GM19468 (cell line): ENCODE measurements around the gene ADIPOR2.

Experiments used
- ATAC-seq: cut with Tn5 transposase; IDR thresholded peaks from one replicate; pipeline ENCODE4 v1.9.1; 2021; ENCODE audit warnings: mild to moderate bottlenecking, moderate library complexity, moderate number of reproducible peaks; ENCODE audit not compliant: unreplicated experiment; ENCODE audit errors: extremely low read depth

Gene ADIPOR2

GRCh38 chr12:1825382-1826102 is 134.7 kb downstream of the ADIPOR2 start:
- no peak for ATAC-seq

- ATAC-seq, result no peak
These were observed 135.5 kb downstream of the ADIPOR2 start for GRCh38 chr12:1826401-1826800.

GRCh38 chr12:1826867-1827705 is 136.2 kb downstream of the ADIPOR2 start:
- ATAC-seq, result no peak

- ATAC-seq, result no peak
These were observed 137.2 kb downstream of the ADIPOR2 start for GRCh38 chr12:1827826-1828805.

GRCh38 chr12:1828856-1829255 is 138.0 kb downstream of the ADIPOR2 start:
- ATAC-seq, result no peak

DNA sequence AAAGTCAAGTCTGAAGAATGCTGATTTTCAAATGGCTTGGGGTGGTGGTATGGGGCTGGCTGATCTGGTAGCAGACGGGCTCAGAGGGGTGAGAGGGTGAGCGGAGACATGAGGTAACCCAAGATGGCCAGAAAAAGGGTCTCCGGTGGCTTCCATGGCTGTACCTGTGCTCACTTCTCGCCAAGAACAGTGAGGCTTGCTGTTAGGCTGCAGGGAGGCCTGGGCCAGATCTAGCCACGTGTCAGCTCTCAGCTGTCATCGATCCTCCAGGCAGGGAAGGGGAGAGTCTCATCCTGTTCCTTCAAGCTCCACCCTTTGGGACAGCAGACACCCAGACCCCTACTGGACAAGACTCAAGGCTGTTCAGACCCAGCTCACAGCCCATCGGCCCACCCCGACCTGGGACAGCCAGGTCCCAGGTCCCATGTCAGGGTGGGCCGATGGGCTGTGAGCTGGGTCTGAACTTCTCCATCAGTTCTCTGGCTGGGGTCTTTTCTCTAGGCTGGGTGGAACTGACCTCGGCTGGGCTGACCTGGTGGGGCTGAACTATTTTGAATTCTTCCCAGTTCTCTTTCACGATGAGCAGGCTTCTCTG is 138.5 kb downstream of the ADIPOR2 start:
- ATAC-seq, result no peak

- ATAC-seq, result no peak
These were observed 139.6 kb downstream of the ADIPOR2 start for GRCh38 chr12:1830401-1830845.

- ATAC-seq, result no peak
These were observed 140.4 kb downstream of the ADIPOR2 start for GRCh38 chr12:1830981-1831963.

- no peak for ATAC-seq
These were observed 142.1 kb downstream of the ADIPOR2 start for GRCh38 chr12:1832801-1833595.

- no peak for ATAC-seq
These were observed 142.7 kb downstream of the ADIPOR2 start for GRCh38 chr12:1833596-1834028.

DNA sequence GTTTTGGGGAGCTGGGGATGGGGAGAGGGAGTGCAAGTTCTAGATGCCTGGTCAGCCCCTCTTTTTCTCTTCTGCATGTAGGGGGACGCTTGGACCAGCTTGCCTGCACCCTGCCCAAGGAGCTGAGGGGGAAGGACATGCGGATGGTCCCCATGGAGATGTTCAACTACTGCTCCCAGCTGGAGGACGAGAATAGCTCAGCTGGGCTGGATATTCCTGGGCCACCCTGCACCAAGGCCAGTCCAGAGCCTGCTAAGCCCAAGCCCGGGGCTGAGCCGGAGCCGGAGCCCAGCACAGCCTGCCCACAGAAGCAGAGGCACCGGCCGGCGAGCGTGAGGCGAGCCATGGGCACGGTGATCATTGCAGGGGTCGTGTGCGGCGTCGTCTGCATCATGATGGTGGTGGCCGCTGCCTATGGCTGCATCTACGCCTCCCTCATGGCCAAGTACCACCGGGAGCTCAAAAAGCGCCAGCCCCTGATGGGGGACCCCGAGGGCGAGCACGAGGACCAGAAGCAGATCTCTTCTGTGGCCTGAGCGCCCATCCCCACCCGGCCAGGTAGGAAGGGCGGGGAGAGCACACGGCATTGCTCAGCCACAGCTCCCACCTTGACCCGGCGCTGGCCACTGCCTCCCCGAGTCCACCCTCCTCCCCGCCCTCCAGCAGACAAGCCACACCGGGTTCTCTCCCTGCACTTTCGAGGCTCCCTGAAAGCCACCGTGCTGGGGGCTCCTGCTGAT is 143.5 kb downstream of the ADIPOR2 start:
- ATAC-seq, result no peak

GRCh38 chr12:1835211-1836131 is 144.6 kb downstream of the ADIPOR2 start:
- no peak for ATAC-seq

GRCh38 chr12:1836241-1836803 is 145.5 kb downstream of the ADIPOR2 start:
- no peak for ATAC-seq

DNA sequence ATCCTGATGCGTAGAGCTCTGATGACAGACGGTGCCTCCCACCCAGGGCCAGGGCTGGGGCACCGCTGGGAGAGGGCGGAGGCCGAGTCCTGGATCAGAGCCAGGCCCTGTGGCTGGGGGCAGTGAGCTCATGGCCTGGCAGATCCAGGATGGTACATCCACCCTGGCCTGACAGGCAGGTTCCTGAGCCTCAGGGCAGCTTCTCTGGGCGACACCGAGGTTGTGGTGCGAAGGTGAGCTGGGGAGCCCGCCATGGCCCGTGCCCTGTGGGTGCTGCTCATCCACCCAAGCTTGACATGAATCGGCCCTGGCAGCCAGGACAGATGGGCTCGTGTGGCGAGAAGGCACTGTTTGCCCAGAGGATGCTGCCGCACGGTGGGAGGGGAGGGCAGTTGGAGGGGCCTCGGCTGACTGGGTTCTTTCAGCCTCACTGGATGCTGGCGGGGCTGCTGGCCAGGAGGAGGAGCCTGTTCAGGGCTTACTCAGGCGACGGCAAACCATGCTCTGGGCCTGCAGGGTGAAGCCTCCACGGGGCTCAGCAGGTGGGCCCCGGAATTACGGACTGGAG is 146.1 kb downstream of the ADIPOR2 start:
- no peak for ATAC-seq

DNA sequence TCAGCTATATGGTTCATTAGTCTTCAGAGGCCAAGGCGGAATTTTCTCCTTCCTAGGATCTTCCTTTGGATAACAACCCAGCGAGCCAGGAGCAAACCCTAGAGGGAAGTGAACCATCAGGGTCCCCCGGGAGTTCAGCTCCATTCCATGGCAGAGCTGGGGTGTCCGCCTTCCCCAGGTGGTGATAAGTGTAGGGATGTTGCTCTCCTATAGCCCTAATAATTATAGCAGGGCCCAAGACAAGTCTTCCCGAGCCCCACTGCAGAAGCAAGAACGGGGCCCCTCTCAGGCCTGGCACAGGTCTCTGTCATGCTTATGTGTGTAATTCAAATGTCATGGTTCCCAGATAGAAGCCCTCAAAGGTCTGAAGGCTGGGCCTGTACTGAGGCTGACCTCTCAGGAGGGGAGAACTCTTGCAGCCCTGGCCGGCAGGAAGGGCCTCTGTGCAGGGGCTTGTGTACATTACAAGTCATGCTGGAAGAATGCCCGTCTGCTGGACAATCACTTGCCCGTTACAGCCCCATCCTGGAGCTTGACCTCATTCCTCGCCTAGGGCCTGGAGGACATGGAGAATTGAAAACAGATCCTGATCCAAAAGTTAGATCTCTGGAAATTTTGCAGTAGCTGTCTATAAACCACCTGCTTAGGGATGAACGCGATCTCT is 146.8 kb downstream of the ADIPOR2 start:
- no peak for ATAC-seq
